Skeletal muscle cell (primary cell): Measurements from ENCODE around the gene MTG1.
"Not testable (repeated sequence)": the region's sequence is repeated elsewhere in the genome, so short reads cannot be mapped to it uniquely, and the experiment has no call there.

ENCODE experiments used
- DNase-seq: peaks from one replicate; pipeline ENCODE4 v3.0.0-alpha.2; 2010; ENCODE audit warnings: low read depth
- H3K4me3 ChIP-seq: 2 replicates; pipeline ENCODE4 v1.5.1; 2011; ENCODE audit warnings: low read depth, mild to moderate bottlenecking, control low read depth, low read length, moderate library complexity

The MTG1 gene

DNA sequence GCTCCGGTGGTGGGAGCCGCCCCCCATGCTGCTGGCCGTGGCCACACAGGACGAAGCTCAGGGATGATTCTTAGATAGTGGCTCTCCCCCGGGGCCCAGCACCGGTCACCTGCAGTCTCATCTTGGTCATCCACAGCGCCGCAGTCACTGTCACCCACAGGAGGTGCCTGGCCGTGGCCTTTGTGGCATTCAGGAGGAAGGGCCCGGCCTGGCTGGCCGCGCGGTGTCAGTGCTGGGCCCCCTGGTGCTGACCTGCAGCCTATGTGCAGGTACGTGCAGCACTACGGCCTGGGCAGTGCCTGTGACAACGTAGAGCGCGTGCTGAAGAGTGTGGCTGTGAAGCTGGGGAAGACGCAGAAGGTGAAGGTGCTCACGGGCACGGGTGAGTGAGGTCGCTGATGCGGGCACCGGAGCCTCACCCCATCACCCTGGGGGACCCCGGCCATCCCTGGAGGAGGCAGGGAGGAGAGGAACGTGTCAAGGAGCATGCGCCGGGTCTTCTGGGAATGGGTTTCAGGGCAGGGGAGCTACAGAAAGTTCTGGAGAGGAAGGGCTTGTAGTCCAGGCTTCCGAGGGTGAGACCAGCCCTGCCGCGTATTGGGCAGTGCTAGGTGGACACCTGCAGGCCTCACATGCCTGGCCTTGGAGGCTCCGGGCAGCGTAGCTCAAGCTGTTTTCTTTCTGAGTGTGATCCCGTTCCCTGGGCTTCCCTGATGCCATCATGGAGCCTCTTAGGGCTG is 25.4 kb downstream of the MTG1 start:
- DNase-seq = no peak
- H3K4me3 ChIP-seq = no peak overlapping the region

DNA sequence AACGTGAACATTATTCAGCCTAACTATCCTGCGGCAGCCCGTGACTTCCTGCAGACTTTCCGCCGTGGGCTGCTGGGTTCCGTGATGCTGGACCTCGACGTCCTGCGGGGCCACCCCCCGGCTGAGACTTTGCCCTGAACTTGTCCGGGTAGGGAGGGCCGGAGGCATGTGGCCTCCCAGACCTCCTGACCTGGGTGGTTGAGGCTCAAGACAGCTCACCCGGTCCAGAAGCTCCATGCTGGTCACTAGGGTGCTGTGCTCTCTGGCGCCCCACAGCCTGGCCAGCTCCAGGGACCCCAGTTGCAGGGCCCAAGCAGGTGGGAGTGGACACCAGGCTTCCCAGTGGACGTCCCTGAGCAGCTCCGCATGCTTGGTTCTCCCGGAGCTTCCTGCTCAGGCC is 26.1 kb downstream of the MTG1 start:
- DNase-seq = no peak

DNA sequence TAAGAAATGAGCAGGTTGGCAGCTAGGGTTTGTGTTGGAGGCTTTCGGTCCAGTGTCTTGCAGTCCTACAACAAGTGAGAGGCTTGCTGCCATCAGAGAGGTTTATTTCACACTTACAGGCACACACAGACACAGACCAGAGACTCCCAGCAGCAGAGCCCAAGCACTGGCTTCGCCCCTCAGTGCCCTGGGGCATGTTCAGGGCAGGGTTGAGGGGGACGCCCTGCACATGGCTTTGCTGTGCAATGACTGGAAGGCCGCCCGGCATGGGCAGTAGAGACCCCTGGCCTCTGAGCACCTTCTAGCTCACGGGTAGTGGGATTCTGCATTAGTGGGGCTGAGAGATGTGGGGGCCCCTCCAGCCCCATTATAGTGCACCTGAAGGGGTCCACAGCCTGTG is 26.6 kb downstream of the MTG1 start:
- DNase-seq = no peak

More for the DNA sequence above, 26.1 kb downstream of the MTG1 start:
- H3K4me3 ChIP-seq = no peak overlapping the region

DNA sequence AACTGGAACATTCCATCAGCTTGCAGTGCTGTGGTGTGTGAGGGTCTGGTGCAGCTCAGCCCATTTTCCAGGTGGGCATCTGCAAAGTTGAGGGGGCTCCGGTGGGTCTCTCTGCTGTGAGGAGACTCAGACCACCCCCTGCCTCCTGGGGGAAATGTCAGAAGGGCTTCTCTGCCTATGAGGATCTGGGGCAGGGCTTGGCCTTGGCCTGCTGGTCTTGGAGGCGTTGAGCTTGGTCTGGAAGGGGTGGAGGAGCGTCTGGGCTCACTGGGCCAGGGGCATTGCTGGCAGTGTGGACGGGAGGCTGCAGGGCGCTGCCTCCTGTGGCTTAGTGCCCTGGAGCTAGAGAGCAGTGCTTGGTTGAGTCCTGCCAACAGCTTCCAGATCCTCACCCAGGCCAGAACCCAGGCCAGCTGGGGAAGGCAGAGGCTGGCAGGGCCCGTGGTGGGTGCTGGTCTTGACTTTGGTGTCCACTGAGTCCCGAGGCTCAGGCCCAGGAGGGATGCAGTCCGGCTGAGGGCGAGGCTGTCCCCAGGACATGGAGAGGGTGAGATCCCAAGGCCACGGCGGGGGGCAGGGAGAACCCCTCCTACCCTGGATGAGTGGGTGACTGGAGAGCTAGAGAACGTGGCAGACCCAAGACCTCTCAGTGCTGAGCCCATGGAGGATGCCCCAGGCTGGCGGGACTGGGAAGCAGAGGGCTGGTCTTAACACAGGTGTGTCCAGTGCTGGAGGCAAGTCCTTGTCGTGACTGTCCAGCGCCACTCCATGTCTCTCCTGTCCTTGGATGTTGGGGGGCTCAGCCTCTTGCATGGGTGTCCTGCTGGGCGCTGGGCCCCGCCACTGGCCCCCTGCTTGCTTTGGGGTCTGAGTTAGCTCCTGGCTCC is 27.6 kb downstream of the MTG1 start:
- no peak for DNase-seq
- no peak overlapping the region for H3K4me3 ChIP-seq

More for the DNA sequence above, 26.6 kb downstream of the MTG1 start:
- H3K4me3 ChIP-seq = no peak overlapping the region

DNA sequence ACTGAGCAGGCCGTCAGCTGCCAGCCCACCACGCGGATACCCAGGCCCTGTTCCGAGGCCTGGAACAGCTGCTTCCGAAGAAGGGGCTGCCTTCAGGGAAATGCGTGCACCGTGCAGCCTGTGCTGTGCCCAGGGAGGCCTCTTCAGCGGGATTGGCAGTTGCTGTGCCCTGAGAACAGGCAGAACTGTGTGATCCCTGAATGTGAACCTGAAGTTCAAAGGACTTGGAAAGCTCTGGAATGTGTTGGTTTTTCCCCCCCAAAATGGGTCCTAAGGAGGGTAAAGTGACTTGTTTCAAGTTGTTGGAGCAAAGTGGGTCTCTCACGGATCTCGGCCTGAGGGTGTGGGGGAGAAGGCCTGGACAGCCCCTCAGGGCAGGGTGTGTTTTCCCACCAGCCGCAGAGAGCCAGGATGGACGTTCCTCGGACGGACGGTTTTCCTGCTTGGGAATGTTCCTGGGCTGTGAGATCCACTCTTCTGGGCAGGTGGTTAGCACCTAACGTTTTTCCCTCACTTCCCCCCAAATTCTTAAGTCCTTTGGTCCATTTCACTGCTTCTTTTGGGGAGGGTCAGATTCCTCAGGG is 28.4 kb downstream of the MTG1 start:
- DNase-seq = no peak
- no peak overlapping the region for H3K4me3 ChIP-seq

DNA sequence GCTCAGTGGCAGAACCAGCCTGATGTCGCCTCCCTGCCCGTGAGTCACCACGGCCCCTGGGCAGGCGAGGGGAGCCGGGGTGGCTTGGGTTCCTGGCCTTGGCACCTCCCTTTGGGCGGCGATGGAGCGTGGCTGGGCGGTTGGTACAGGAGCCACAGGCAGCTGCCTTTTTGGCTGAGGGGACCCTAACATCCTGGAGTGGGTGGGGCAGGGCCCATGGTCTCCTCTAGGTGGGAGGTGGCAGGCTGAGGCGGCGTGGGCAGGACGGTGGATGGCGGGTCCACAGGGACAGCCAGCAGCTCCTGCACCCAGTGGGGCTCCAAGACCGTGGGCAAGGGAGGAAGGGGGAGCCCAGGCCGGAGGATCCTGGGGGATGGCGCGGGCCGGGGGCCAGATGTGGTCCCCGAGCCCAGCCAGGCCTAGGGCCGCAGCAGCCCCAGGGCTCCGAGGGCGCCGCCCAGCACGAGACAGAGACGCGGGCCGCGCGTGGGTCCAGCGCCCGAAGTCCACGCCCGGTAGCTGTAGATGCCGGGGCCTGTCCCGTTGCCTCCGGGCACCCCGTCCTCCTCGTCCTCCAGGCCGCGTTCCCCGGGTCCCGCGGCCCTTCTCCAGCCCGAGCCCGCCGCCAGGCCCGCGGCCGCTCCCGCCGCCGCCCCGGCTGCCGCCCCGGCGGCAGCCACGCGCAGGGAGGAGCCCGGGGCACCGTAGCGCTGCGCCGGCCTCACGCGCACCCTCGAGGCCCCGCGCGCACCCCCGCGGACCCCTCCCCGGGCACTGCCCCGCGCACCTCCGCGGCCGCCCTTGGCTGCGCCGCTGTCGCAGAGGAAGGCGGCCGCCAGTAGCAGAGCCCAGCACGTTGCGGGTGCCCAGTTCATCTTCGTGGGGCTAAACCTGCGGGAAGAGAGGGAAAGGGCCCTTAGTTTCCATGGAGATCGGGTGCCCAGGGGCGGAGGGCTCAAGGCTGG is 29.1 kb downstream of the MTG1 start:
- peak overlapping the region; percentile 37 for H3K4me3 ChIP-seq
- no peak for DNase-seq

DNA sequence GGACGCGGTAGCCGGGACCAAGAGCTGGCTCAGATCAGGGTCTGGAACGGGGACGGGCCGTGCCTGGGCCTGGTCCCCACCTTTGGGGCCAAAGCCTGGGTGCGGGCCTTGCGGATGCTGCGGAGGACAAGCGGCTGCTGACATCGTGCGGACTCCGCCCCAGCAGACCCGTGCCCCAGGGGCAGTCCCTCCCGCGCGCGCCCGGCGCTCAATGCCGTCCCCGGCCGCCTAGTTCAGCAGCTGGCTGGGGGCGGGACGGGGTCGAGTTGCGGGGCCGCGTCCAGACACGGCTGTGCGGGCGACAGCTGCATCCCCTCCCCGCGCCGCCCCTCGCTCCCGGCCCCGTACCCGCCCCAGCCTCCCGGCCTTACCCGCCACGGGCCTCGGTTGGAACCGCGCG is 30.1 kb downstream of the MTG1 start:
- DNase-seq = not testable (repeated sequence)
- peak overlapping the region; percentile 28 for H3K4me3 ChIP-seq

DNA sequence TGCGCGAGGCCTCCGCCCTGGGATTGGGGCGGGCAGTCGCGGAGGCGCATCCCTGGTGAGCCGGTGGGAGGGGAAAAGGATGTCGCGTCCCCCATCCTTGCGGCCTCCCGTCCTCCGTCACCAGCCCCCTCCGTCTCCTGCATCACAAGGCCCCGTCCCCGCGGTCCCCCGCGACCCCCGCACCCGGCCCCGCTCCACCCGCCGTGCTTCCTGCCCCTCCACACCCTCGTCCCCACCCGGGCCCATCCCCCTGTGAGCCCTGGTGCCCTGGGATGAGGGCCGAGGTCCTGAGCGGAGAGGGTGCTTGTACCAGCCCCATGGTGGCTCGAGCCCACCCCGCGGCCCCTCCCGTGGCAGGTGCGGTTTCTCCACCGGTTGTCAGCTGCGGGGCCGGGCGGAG is 30.6 kb downstream of the MTG1 start, which contains the start of gene SPRN:
Gene SPRN, minus strand, starts transcription at position 25 of the 400 bp plus-strand sequence. CDS start 944 bp downstream, outside the sequence.
- peak within 1 kb of the TSS; percentile 37 for H3K4me3 ChIP-seq
- DNase-seq = not testable (repeated sequence)

DNA sequence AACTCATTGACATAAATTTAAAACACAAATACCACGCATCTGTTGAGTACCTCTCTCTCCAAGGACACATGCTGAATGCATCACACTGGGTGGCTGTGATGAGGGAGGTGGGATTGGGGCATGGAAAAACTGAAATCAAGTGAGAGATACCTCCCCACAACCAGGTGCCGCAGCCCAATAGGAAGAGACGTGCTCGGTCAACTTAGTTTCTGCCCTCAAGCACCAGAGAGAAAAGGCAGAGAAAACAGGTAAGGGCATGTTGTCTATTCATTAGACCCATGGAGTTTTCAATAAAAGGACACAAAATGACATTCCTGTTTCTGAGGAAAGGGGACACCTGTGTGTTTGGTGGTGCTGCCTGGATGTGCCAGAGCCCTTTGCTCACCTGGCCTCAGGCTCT is 35.6 kb downstream of the MTG1 start:
- not testable (repeated sequence) for DNase-seq, H3K4me3 ChIP-seq

DNA sequence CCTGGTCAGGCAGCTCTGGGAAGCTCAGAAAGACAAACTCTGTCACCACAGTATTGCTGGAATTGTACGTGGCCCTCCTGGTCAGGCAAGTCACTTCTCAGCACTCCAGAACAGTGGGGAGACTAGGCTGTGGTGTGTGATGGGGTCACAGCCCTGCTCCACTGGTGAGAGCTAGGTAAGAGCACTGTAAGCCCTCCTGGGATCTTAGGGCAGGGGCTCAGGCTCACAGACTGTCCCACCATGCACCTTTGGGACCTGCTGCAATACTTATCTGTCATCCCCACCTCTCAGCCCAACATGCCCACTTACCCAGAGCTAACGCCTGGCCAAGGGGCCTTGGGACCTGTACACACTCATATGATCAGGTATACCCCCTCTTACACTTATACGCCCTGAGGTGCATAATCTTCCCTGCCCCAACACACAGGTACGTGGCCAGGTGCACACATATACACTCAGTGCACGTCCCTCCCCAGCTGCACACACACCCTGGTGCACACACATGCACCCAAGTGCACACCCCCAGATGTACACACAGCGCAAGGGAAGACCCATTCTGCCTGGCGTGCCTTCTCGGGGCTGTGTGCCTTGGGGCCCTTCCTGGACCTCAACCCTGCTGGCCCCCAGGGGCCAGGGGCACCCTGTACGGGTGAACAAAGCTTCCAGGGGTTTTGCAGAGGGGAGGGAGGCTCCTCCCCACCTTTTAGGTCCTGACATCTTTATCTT is 38.1 kb downstream of the MTG1 start:
- DNase-seq, H3K4me3 ChIP-seq: not testable (repeated sequence)

DNA sequence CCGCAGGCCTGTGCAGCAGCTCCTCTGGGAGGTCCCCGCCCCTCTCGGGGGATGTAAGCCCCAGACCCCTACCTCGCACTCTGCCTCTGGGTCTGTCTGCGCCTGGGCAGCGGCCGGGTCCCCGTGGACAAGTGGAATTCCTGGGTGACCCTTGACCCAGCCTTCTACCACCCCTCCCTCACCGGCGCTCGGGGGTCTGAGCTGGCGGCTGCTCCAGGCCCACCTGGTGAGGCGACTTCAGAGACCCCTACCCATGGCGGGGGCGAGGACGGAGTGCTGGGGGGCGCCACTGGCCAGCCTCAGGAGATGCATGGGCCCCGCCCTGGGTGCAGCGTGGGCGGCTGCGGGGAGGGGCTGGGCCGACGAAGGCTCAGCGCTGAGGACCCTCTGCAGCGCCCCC is 38.8 kb downstream of the MTG1 start:
- H3K4me3 ChIP-seq, DNase-seq: not testable (repeated sequence)

DNA sequence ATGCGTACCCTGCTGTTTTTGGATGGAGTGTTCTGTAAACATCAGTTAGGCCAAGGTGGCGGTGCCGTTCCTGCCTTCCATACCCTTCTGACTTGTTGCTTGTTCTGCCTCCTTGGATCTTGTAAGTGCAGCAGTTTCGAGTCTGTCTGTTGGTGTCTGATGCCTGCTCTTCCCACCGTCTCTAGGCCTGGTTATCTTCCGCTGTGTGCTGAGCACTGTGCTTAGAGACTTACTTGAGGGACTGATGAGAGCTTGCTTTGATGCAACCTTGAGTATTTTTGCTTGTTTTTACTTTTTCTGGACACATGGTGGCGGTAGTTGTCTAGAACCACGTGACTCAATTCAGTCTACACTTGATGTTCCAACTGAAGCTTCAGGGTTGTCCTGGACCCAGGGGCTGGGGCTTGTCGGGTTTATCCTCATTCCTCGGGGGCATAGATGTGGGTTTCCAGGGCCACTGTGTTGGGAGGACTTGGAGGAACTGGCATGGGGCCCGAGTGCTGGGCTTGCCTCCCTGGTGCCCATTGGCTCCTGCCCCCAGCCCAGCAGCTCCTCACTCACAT is 44.8 kb downstream of the MTG1 start:
- no peak for DNase-seq
- no peak overlapping the region for H3K4me3 ChIP-seq

DNA sequence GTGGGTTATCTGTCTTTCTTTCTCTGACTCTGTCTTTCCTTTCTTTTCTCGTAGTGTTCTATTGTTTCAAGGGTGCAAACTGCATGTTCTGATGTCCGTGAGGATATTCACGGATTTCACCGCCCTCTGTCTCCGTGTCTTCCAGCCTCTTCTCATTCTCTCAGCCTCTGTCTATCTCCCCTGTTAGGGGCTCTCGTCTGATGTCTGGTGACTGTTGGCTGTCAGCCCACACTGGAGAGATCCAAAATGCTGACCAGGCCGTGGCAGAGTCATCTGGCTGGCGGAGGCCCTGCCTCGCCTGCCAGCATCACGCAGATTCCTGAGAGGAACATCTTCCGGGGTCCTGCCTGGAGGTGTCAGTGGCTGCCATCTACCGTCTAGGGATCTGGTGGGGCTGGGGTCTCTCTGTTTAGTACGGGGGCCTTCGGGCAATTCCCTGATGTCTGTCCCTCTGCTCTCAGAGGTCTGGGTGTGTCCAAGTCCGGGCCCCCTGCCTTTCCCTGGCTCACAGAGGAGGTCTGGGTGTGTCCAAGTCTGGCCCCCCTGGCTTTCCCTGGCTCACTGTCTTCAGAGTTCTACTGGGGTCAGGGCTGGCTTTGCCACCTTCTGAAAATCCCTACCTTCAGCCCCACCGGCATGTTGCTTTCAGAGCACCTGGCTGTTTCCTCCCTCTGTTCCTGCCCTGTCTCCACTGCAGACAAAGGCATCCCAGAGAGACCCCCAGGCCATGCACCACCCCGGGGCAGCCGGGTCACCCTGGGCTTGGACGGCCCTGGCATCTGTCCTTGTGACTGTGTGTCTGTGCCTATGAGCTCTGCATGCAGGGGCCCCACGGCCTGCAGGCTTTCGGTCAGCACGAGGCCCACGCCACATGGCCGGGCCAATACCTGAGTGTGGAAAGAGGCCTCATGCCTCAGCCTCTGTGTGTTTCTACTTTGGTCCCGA is 45.8 kb downstream of the MTG1 start:
- no peak overlapping the region for H3K4me3 ChIP-seq
- DNase-seq = no peak

DNA sequence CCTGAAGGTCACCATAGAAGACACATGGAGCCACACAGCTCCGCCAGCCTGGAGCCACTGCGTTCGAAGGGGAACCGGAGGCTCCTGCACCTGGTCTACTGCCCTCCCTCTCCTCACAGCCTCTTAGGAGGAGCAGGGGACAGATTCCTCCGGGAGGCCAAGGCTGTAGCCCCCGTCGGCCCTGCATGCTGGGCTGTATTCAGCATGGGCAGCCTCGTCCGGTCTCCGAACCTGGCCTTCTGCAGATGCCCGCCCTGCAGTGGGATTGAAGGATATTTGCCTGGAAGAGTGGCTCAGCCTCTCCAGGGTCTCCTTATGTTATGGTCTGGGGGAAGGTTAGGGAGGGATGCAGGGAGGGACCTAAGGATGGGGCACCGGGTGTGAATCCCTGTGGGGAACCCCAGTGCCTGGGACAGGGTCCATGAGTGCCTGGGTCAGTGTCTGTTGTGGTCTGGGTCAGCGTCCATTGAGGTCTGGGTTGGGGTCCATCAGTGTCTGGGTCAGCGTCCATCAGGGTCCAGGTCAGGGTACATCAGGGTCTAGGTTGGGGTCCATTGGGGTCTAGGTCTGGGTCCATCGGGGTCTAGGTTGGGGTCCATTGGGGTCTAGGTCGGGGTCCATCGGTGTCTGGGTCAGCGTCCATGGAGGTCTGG is 46.8 kb downstream of the MTG1 start:
- no peak for DNase-seq
- no peak overlapping the region for H3K4me3 ChIP-seq

DNA sequence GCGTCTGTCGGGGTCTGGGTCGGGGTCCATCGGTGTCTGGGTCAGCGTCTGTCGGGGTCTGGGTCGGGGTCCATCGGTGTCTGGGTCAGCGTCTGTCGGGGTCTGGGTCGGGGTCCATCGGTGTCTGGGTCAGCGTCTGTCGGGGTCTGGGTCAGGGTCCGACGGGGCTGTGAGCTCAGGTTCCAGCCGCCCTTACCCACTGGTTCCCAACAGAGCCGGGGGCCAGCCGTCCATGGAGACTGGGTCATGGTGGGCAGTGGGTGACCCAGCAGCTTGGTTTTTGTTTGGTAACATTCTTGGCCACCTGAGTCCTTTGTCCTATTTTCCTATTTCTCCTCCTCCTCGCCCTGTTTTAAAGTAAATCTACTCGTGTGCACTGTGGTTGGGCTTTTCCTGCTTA is 47.4 kb downstream of the MTG1 start:
- DNase-seq, H3K4me3 ChIP-seq: not testable (repeated sequence)

DNA sequence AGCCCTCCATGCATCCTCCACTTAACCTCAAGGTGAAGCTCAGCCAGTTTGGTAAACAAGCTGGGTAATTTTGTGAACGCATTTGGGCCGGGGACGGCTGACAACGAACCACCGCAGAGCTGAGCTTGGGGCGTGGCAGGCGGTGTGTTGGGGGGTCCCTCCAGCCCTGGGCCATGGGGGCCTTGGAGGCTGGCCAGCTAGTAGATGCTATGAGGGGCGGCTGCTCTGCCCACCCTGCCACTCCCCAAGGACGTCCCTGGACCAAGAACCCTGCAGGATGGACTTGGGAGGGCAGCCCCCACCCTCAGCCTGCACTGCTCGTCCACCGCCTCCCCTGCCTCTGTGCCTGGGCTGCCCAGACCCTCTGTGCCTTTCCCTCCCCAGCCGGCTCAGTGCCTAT is 47.8 kb downstream of the MTG1 start:
- no peak overlapping the region for H3K4me3 ChIP-seq
- DNase-seq = no peak
